HepG2 (cell line): Measurements from ENCODE around the gene ANG. TPM values are rescaled to one million over a fixed set of nuclear protein-coding genes. Genes with fewer than 3 reads are reported as not detected.

Source experiments
- ARNT2 ChIP-seq: sonication (generic); formaldehyde crosslinking; IDR thresholded peaks from 2 replicates; pipeline ENCODE4 v1.8.0; 2022; ENCODE audit warnings: mild to moderate bottlenecking, low read depth, missing genetic modification reagents, moderate library complexity
- CBFB ChIP-seq: sonication (generic); formaldehyde crosslinking; IDR thresholded peaks from 2 replicates; pipeline ENCODE4 v1.4.0; 2020; ENCODE audit warnings: missing genetic modification reagents
- CBX1 ChIP-seq: IDR thresholded peaks from one replicate; pipeline ENCODE4 v1.6.1; 2016; ENCODE audit warnings: antibody characterized with exemption, low read depth
- CENPBD1 ChIP-seq: sonication (generic); formaldehyde crosslinking; IDR thresholded peaks from 2 replicates; pipeline ENCODE4 v1.8.0; 2022; ENCODE audit warnings: missing genetic modification reagents, low read depth, mild to moderate bottlenecking, borderline replicate concordance
- DPF2 ChIP-seq: sonication (generic); formaldehyde crosslinking; IDR thresholded peaks from 2 replicates; pipeline ENCODE4 v1.4.0; 2020; ENCODE audit warnings: mild to moderate bottlenecking, low read depth, missing genetic modification reagents, borderline replicate concordance
- EED ChIP-seq: sonication (generic); formaldehyde crosslinking; IDR thresholded peaks from 2 replicates; pipeline ENCODE4 v1.5.0; 2020; ENCODE audit warnings: mild to moderate bottlenecking, missing genetic modification reagents
- ELF3 ChIP-seq: IDR thresholded peaks from 2 replicates; pipeline ENCODE4 v1.6.1; 2016; ENCODE audit warnings: missing genetic modification reagents, missing compliant biosample characterization
- FOXA1 ChIP-seq, 2 experiments: fragments of 450-650 bp in 1 of 2; sonication (generic) in 1 of 2; formaldehyde crosslinking in 1 of 2; IDR thresholded peaks; 2 replicates each; pipeline versions ENCODE4 v1.4.0 to v1.6.1; 2016 to 2020; ENCODE audit warnings: missing genetic modification reagents in 1 of 2
- HBP1 ChIP-seq: IDR thresholded peaks from 2 replicates; pipeline ENCODE4 v1.6.1; 2016; ENCODE audit warnings: low read depth, control low read depth
- HOXD1 ChIP-seq: sonication (generic); formaldehyde crosslinking; IDR thresholded peaks from 2 replicates; pipeline ENCODE4 v1.5.0; 2020; ENCODE audit warnings: missing genetic modification reagents
- MLLT10 ChIP-seq: sonication (generic); formaldehyde crosslinking; IDR thresholded peaks from 2 replicates; pipeline ENCODE4 v1.4.0; 2020; ENCODE audit warnings: missing genetic modification reagents
- NR2F2 ChIP-seq: IDR thresholded peaks from 2 replicates; pipeline ENCODE4 v1.6.1; 2012; ENCODE audit warnings: low read depth, inconsistent platforms, borderline replicate concordance
- SOX13 ChIP-seq, 3 experiments: fragments of 450-650 bp in 1 of 3; sonication (generic) in 1 of 3; formaldehyde crosslinking in 1 of 3; IDR thresholded peaks in 2 of 3; conservative IDR thresholded peaks in 1 of 3; 2 replicates each; pipeline versions ENCODE4 v1.5.0 to v1.6.1; 2016 to 2020; ENCODE audit warnings: antibody characterized with exemption in 1 of 3, mild to moderate bottlenecking in 1 of 3, missing compliant biosample characterization in 1 of 3, missing genetic modification reagents in 1 of 3, moderate library complexity in 1 of 3
- SPEN ChIP-seq: sonication (generic); formaldehyde crosslinking; IDR thresholded peaks from 2 replicates; pipeline ENCODE4 v1.5.1; 2020; ENCODE audit warnings: low read depth, mild to moderate bottlenecking, missing genetic modification reagents
- TBL1XR1 ChIP-seq: fragments of 150-350 bp; IDR thresholded peaks from 2 replicates; pipeline ENCODE4 v1.6.1; 2014; ENCODE audit warnings: borderline replicate concordance, low read length; ENCODE audit not compliant: partially characterized antibody
- THAP11 ChIP-seq: IDR thresholded peaks from 2 replicates; pipeline ENCODE4 v1.6.1; 2016; ENCODE audit warnings: missing biosample characterization, missing genetic modification reagents
- ZBTB21 ChIP-seq: sonication (generic); formaldehyde crosslinking; IDR thresholded peaks from 2 replicates; pipeline ENCODE4 v1.4.0; 2020; ENCODE audit warnings: missing genetic modification reagents
- ZBTB34 ChIP-seq: sonication (generic); formaldehyde crosslinking; IDR thresholded peaks from 2 replicates; pipeline ENCODE4 v1.8.0; 2022; ENCODE audit warnings: mild to moderate bottlenecking, missing genetic modification reagents
- ZFP36L1 ChIP-seq: sonication (generic); formaldehyde crosslinking; IDR thresholded peaks from 2 replicates; pipeline ENCODE4 v1.8.0; 2022; ENCODE audit warnings: mild to moderate bottlenecking, missing genetic modification reagents, moderate library complexity
- ZNF138 ChIP-seq: sonication (generic); formaldehyde crosslinking; IDR thresholded peaks from 2 replicates; pipeline ENCODE4 v1.5.0; 2020; ENCODE audit warnings: mild to moderate bottlenecking, low read depth, missing genetic modification reagents
- ZNF232 ChIP-seq: sonication (generic); formaldehyde crosslinking; IDR thresholded peaks from 2 replicates; pipeline ENCODE4 v1.4.0; 2020; ENCODE audit warnings: missing genetic modification reagents, borderline replicate concordance
- ZNF253 ChIP-seq: sonication (generic); formaldehyde crosslinking; IDR thresholded peaks from 2 replicates; pipeline ENCODE4 v1.8.0; 2022; ENCODE audit warnings: mild to moderate bottlenecking, missing genetic modification reagents, borderline replicate concordance
- ZNF33A ChIP-seq: sonication (generic); formaldehyde crosslinking; IDR thresholded peaks from 2 replicates; pipeline ENCODE4 v1.5.1; 2020; ENCODE audit warnings: missing genetic modification reagents, mild to moderate bottlenecking, moderate library complexity, borderline replicate concordance
- ZNF362 ChIP-seq: sonication (generic); formaldehyde crosslinking; IDR thresholded peaks from 2 replicates; pipeline ENCODE4 v1.4.0; 2020; ENCODE audit warnings: missing genetic modification reagents, mild to moderate bottlenecking, borderline replicate concordance
- ZNF382 ChIP-seq: sonication (generic); formaldehyde crosslinking; IDR thresholded peaks from 2 replicates; pipeline ENCODE4 v1.5.0; 2020; ENCODE audit warnings: missing genetic modification reagents, mild to moderate bottlenecking, borderline replicate concordance
- ZNF468 ChIP-seq: sonication (generic); formaldehyde crosslinking; IDR thresholded peaks from 2 replicates; pipeline ENCODE4 v1.8.0; 2022; ENCODE audit warnings: mild to moderate bottlenecking, moderate library complexity, missing genetic modification reagents
- polyA plus RNA-seq, 8 experiments: library from polyadenylated mRNA; depleted of rRNA in 3 of 8; stranded (reverse) in 7 of 8; unstranded in 1 of 8; fragments of >200 nt; fragmentation: Illumina TruSeq in 4 of 8; extraction: Trizol in 4 of 8; gene quantifications; 2 replicates each; pipeline versions ENCODE4 v1.2.1 to v1.2.3, GENCODE V29; 2011 to 2016; ENCODE audit warnings: low read depth in 4 of 8, missing spikeins in 1 of 8, mixed read lengths in 1 of 8; ENCODE audit not compliant: insufficient read depth in 1 of 8
- total RNA-seq, 5 experiments: library from RNA; depleted of rRNA; stranded (reverse); fragments of >200 nt; fragmentation: Illumina TruSeq; extraction: Trizol; gene quantifications; 2 replicates each; pipeline ENCODE4 v1.2.3, GENCODE V29; 2016; ENCODE audit warnings: low read depth in 1 of 5

ANG gene
- total and polyA plus RNA-seq, 2 of the 13 experiments (the other 11 are each of a cell fraction or from before 2014, with no cell fraction given): 83.6 to 401 TPM

- no peak for TF ChIP-seq SOX13 (IDR thresholded peaks at IDR 0.05)
- TF ChIP-seq SOX13 (CRISPR knock-in tag; conservative IDR thresholded peaks at IDR 0.05 in 1 of 2, IDR thresholded peaks at IDR 0.05 in 1 of 2): peak in 1 of 2 experiments; percentile 37; a peak in 1 of 4 replicates
- no peak for TF ChIP-seq ZBTB21 (CRISPR knock-in tag)
- TF ChIP-seq ZNF468 (CRISPR knock-in tag): no peak
- TF ChIP-seq ZNF382 (CRISPR knock-in tag): no peak
- no peak for TF ChIP-seq HBP1
- no peak; the same call in 1 of the 2 replicates for TF ChIP-seq ZNF253 (CRISPR knock-in tag)
- no peak for TF ChIP-seq ZNF33A
- TF ChIP-seq HOXD1: no peak
- TF ChIP-seq THAP11 (CRISPR knock-in tag): no peak; the same call in 1 of the 2 replicates
- TF ChIP-seq DPF2 (CRISPR knock-in tag): no peak; the same call in 1 of the 2 replicates
- no peak; the same call in 1 of the 2 replicates for TF ChIP-seq ARNT2 (CRISPR knock-in tag)
- 0 out of 2 replicates have a peak, but pooled peaks have one; percentile 48 for TF ChIP-seq ZNF138 (CRISPR knock-in tag)
- no peak for TF ChIP-seq CENPBD1 (CRISPR knock-in tag)
- TF ChIP-seq SPEN (CRISPR knock-in tag): no peak; the same call in 1 of the 2 replicates
- TF ChIP-seq MLLT10 (CRISPR knock-in tag): no peak
- TF ChIP-seq ZFP36L1 (CRISPR knock-in tag): peak; percentile 39
- TF ChIP-seq TBL1XR1: no peak
- no peak for TF ChIP-seq CBFB (CRISPR knock-in tag)
- no peak for TF ChIP-seq EED (CRISPR knock-in tag)
- no peak for TF ChIP-seq FOXA1 (IDR thresholded peaks at IDR 0.05)
- TF ChIP-seq FOXA1 (CRISPR knock-in tag; IDR thresholded peaks at IDR 0.05): no peak
- no peak for TF ChIP-seq CBX1
- no peak for TF ChIP-seq ZBTB34
- TF ChIP-seq ZNF362 (CRISPR knock-in tag): no peak
- no peak for TF ChIP-seq NR2F2
- TF ChIP-seq ELF3 (CRISPR knock-in tag): no peak
- 0 out of 2 replicates have a peak, but pooled peaks have one; percentile 51 for TF ChIP-seq ZNF232 (CRISPR knock-in tag)
These were observed 3.7 kb upstream of the ANG start (continued) for GRCh38 chr14:20684662-20685456.
